Fibroblast of peridontal ligament (primary cell): ENCODE measurements around the gene LEFTY1.

Experiments used
- DNase-seq: peaks from one replicate; pipeline ENCODE4 v3.0.0-alpha.2; 2010; ENCODE audit errors: extremely low read depth

The LEFTY1 gene

DNA sequence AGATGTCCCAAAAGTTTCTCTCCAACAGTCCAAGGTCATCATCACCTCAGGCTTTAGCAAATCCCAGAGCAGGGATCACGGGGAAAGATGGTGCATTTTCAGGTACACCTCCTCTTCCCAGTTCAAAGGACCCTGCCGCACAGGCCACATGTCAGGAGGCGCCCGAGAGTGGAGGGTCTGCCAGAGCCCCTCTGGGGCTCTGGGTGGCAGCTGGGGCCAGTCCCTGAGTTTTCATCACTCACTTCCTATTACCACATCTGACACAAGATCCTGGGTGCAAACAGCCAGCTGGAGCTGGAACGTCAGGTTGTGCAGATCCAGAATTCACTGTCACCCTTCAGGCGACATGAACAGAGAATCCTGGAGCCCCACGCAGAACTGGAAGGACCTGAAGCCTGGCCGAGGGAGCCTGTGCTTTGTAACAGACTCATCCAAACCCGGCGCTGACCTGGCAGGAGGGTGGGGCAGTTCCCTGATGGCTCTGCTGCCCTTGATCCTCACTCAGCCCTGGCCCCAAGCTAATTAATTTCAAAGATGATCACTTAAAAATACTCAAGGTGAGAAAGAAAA, 15.6 kb downstream of the LEFTY1 start:
- no peak for DNase-seq

- DNase-seq = no peak
These were observed 16.9 kb downstream of the LEFTY1 start for GRCh38 chr1:225872075-225872430.

- no peak for DNase-seq
These were observed 17.4 kb downstream of the LEFTY1 start for GRCh38 chr1:225871359-225872074.

GRCh38 chr1:225870911-225871310, 18.0 kb downstream of the LEFTY1 start:
- DNase-seq = no peak

DNA sequence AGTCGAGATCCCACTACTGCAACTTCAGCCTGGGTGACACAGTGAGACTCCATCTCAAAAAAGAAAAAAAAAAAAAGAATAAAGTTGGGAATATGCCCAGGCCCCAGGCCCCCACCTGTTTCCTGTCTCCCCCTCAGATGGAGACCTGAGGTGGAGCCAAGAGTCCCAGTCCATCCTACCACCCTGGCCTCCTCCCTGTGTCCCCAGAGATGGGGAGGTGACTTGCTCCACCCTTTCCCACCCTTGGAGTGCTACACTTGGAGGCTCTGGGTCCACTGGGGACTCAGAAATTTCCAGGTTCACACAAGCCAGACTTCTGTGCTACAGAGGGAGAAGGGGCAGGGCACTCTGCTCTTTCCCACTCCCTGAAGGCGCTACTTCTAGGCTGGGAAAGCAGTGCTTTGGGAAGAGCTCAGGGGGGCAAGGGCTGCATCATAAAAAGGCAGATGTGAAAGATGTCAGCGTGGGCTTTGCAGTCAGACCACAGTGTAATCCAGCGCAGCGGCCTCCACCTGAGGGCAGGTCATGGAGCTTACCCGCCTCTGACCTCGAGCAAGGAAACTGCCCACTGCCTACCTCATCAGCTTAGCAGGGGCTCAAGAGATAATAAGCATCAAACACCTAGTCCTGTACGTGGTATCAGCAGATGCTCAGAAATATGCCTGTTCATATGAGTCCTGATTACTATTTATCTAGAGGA, 20.2 kb downstream of the LEFTY1 start:
- DNase-seq = no peak

GRCh38 chr1:225866981-225867380, 22.0 kb downstream of the LEFTY1 start:
- no peak for DNase-seq

GRCh38 chr1:225866061-225866837, 22.7 kb downstream of the LEFTY1 start:
- DNase-seq = peak; percentile 63

- no peak for DNase-seq
These were observed 23.4 kb downstream of the LEFTY1 start for GRCh38 chr1:225865514-225865913.

GRCh38 chr1:225863167-225863566, 25.8 kb downstream of the LEFTY1 start:
- DNase-seq = peak; percentile 25

DNA sequence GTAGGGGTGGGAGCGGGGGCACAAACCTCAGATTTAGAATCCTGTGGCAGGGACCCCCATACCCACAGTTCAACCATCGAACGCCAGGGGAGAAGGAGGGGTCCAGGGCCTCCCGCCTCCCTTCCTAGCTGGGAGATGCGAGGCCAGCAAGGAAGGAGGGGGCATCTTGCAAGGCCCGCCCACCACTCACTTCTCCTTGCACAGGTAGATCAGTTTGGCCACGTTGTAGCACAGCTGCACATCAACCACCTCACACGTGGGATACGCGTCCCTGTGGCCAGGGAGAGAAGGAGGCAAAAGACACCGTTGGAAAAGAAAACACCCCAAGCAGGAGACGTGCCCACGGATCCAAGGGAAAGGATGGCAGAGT, 26.4 kb downstream of the LEFTY1 start:
- DNase-seq = no peak

- DNase-seq = no peak
These were observed 26.9 kb downstream of the LEFTY1 start for GRCh38 chr1:225861834-225862580.

DNA sequence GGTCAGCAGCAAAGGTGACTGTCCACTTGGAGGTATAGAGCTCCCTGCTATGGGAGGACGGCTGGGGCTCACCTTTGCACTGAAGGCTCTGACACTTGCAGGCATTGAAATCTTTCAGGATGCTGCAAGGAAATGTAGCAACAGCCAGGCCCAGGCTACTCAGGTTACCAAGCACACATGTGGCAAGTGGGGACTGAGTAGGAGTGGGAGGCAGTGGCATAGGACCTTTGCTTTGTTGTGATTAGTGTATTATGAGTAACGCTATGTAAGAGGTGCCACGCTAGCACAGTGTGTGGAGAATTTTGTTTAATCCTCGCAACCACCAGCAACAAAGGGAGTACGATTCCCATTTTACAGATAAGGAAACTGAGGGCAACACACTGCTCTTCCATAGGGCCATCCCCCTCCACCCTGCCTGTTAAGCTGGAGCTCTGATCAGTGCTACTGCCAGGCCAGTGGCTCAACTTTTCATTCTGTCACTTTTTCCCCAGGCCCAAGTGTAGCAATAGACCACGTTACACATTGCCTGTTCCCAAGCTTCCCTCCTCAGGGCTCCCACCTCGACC, 28.0 kb downstream of the LEFTY1 start:
- no peak for DNase-seq

DNA sequence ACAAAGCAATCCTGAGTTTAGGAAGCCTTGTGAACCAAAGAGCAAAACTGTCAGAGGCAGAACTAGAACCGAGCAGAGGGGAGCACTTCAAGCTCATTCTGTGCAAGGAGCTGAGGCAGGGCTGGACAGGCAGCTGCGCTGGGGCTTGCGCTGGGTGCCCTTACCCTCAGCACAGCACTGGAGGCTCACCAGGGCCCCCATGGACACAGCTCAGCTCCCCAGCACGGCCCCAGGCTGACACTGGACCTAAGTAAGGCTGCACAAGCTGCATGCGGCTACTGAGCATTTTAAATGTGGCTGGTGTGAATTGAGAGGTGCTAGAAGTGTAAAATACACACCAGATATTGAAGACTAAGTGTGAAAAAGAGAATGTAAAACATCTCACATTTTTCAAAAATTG, 28.8 kb downstream of the LEFTY1 start:
- DNase-seq = no peak

GRCh38 chr1:225859151-225859550, 29.8 kb downstream of the LEFTY1 start:
- no peak for DNase-seq

GRCh38 chr1:225857256-225857655, 31.7 kb downstream of the LEFTY1 start:
- DNase-seq = no peak

DNA sequence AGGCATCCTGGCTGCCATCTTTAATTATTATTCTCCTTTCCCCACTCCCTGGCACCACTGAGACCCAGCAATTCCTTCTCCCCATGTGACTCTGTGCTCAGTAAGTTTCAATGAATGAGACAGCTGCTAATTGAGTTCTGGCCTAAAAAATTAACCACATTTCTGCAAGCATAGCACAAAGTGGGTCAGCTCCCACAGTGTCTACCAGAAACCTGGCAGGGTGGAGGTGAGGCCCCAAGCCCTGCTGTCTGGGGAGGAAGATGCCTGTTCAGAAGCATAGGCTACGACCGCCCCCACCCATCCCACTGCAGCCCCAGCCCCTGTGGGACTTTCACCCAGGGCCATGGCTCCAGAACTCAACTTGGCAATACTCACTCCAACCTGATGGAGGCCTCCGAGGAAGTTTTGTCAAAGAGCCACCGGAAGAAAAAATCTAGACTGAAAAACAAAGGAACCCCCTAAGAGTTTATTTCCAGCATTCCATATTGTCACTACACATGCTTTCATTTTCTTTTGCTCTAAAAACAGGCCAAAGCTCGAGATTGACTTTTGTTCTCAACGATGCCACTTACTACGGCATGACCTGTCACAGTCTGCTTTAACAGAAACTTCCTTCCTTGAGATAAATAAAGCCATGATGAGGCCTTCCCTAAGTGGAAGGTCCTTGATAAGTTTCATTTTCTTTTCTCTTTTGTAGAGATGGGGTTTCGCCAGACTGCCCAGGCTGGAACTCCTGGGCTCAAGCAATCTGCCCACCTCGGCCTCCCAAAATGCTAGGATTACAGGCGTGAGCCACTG, 33.2 kb downstream of the LEFTY1 start:
- no peak for DNase-seq

- DNase-seq = no peak
These were observed 35.5 kb downstream of the LEFTY1 start for GRCh38 chr1:225853441-225853840.

DNA sequence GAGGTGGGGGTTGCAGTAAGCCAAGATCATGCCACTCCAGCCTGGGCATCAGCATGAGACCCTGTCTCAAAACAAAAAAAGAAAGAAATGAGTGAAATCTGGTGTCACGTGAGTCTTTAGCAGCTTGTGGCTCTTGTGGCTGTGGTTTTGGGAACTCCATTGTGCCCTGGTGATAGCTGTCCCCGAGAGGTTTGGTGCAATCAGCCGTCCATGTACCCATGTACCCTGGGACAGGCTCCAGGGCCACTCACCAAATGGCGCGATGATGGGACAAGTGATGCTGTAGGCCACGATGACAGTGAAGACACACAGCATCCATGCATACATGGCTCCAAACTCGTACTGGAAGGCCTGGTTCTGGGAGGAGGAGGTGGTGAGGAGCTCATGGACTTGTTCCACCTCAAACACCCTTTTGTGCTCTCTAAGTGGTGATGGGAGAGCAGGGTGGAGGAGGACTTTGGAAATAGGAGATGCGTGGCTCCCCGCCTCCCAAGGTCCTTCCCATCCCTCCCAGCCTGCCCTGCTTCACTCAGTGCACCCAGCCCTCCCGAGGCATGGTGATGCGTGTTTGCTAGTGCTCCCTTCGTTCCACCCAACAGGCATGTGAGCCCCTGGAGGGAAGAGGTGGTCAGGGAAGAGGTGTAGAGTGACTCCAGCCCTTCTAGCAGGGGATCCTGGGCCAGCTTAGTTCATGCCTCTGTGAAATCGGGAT, 36.4 kb downstream of the LEFTY1 start:
- DNase-seq = no peak

DNA sequence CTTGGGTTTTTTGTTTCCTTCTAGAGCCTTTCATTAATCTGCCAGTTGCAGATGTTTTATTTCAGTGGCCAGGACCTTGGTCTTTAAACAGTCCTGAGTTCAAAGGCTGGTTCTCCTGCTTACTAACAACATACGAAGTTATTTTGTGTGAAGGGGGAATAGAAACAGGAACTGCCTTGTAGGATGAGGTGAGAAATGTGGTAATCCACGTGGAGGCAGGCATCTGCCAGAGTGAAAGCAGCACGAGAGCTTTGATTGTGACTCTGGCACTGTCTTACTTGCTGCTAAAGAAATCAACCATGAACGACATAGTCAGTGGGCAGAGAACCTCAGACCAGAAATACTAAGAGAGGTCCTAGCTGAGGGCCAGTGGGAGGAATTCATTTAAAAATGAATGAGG, 37.1 kb downstream of the LEFTY1 start:
- DNase-seq = no peak

DNA sequence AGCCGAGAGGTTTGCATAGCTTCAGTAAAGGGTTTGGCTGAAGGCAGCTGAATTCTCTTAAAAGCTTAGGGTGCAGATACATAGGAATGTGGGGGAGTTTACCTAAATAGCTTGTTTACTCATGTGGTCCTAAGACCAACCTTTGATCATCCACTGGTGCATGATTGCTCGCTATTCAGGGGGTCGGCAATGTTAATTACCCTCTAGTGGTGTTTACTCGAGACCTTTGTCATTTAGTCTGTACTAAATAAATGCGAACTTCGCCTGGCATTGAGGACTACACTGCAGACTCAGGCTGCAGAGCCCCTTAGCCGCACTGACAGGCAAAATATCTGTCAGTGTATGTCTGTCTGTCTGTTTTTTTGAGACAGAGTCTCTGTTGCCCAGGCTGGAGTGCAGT, 38.6 kb downstream of the LEFTY1 start:
- DNase-seq = no peak
